Heart right ventricle (tissue), 16 donors: Measurements from ENCODE around the gene HNRNPUL2. TPM values are rescaled to one million over a fixed set of nuclear protein-coding genes. Genes with fewer than 3 reads are reported as not detected.

Source experiments
- ATAC-seq, 8 donors: fragments of 200-7000 bp; cut with Tn5 transposase; one replicate each; pipeline ENCODE4 v1.9.1; 2020; ENCODE audit warnings: mild to moderate bottlenecking in 8 of 8, moderate library complexity in 8 of 8, moderate number of reproducible peaks in 1 of 8
- DNase-seq, 2 donors: peaks; one replicate each; pipeline ENCODE4 v3.0.0-alpha.2; 2020
- H3K27ac ChIP-seq, 10 donors: fragments of 200-600 bp; sonication (generic) in 2 of 10; one replicate each; pipeline versions ENCODE4 v1.5.0 to v1.8.0; 2020 to 2022; ENCODE audit warnings: mild to moderate bottlenecking in 3 of 10
- H3K27me3 ChIP-seq, 7 donors: fragments of 200-600 bp; one replicate each; pipeline ENCODE4 v1.8.0; 2021 to 2022; ENCODE audit warnings: mild to moderate bottlenecking in 2 of 7
- H3K36me3 ChIP-seq, 9 donors: fragments of 200-600 bp; sonication (generic) in 1 of 9; one replicate each; pipeline versions ENCODE4 v1.5.0 to v1.8.0; 2020 to 2022; ENCODE audit warnings: mild to moderate bottlenecking in 2 of 9
- H3K4me1 ChIP-seq, 9 donors: fragments of 200-600 bp; sonication (generic) in 1 of 9; one replicate each; pipeline versions ENCODE4 v1.5.0 to v1.8.0; 2020 to 2022; ENCODE audit warnings: mild to moderate bottlenecking in 4 of 9
- H3K4me3 ChIP-seq, 10 donors: fragments of 200-600 bp; sonication (generic) in 2 of 10; one replicate each; pipeline versions ENCODE4 v1.5.0 to v1.8.0; 2020 to 2022; ENCODE audit warnings: mild to moderate bottlenecking in 7 of 10, moderate library complexity in 2 of 10
- H3K9me3 ChIP-seq, 11 donors: fragments of 200-600 bp in 10 of 11; sonication (generic) in 2 of 11; one replicate each; pipeline versions ENCODE4 v1.5.0 to v1.8.0; 2013 to 2022; ENCODE audit warnings: mild to moderate bottlenecking in 2 of 11, control low read depth in 1 of 11, moderate library complexity in 1 of 11
- WGBS, 2 donors: extraction: QIAGEN DNeasy Blood & Tissue Kit; methylation state at CpG; one replicate each; pipeline ENCODE4 v1.1.7; 2013; ENCODE audit warnings: inconsistent platforms in 1 of 2; 5-methylcytosine and 5-hydroxymethylcytosine counted together
- intact Hi-C, 10 donors: fragments of 100-400 bp; cut with DNase I; formaldehyde crosslinking; loops; one replicate each; pipeline versions ENCODE4 v1.11.1 to v1.14.2; 2022
- polyA plus RNA-seq, 2 donors: library from polyadenylated mRNA; stranded (reverse); fragments of 200-250 nt; gene quantifications; one replicate each; pipeline ENCODE4 v1.2.3, GENCODE V29; 2013
- total RNA-seq, 10 donors: library from RNA; stranded (reverse); fragmentation: NEBNext Ultra II Directional in 3 of 10; extraction: Animal tissue kit (Norgen Biotek cat#: 25700) in 3 of 10; gene quantifications; one replicate each; pipeline versions ENCODE4 v1.2.1 to v1.2.4, GENCODE V29; 2021 to 2023
- TF ChIP-seq, protein P1 (sequence below), 9 donors: fragments of 200-600 bp; sonication (generic) in 2 of 9; IDR thresholded peaks; one replicate each; pipeline versions ENCODE4 v1.5.0 to v1.8.0; 2021 to 2022; ENCODE audit warnings: antibody characterized with exemption in 9 of 9, mild to moderate bottlenecking in 5 of 9, moderate library complexity in 1 of 9
- donor health status: Arrhythmogenic right ventricular cardiomyopathy.
- donor health status: ischemic (EF 13 %, LVEDD 7.1; RV severe dilation, severe dysfunction).
- donor health status: healthy with polysubstance abuse.
- donor health status: DM: no; HTN: yes; CAD: no.
- donor health status: DM: no; HTN: no; CAD: no.
- donor health status: ischemic (EF 25% LVEDD 6.9; RV normal size, moderate dysfunction).
- donor health status: ischemic (EF 25% LVEDD 5.7; RV mildly dilated, moderate dysfunction).
- donor health status: healthy.
- donor health status: DM: yes; HTN: yes; CAD: no.
- donor health status: Ischemic cardiomyopathy.
- donor health status: ischemic (EF 35%, LVEDD 5.7; RV mildly dilated, moderate dysfunction).
- donor health status: nonischemic (EF 11% LVEDD 7.7; RV severe dilation, severe dysfunction).
- donor health status: DM: yes; HTN: yes; CAD: no.
- donor health status: PGD.
- donor health status: ischemic (EF 29% LVEDD 5.4; RV normal size, mild dysfunction).
- donor health status: nonischemic (EF 23%, LVEDD 6.1; RV moderate dilation, normal function).

The HNRNPUL2 gene
- total and polyA plus RNA-seq, 12 donors, result 21.4 to 40.9 (median 33.4) TPM

DNA sequence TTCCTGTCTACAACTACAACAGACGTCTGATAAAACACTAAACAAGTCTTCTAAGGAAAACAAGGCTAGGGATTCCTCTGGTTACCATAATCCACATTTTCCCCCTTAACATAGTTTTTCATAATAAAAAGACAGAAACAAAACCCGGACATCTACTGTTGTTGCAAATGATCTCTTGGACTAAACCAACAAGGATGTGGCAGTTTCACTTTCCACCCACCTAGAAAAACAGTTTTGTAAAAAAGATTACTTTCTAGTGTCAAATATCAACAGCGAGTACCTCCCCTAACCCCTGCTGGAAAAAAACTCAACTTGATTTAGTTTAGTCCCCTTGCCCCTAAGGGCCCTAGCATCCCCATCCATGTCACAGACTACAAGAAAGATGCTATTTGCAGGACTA is 14.4 kb downstream of the HNRNPUL2 start:
- ATAC-seq (no peak), DNase-seq (no peak)
- Histone ChIP-seq H3K36me3 (peaks cover 0 to 79% (median 35%) of the 10 kb centered on the region in 9 donors), H3K4me3 (no peak overlapping the region), H3K4me1 (peaks cover 15 to 57% (median 33%) of the 10 kb centered on the region in 9 donors), H3K9me3 (no peaks in the 10 kb centered on the region), H3K27ac (peak overlapping the region in 9 of 10 donors; percentile 19 to 78 (median 64)), H3K27me3 (no peaks in the 10 kb centered on the region)
- TF ChIP-seq, protein P1, sequence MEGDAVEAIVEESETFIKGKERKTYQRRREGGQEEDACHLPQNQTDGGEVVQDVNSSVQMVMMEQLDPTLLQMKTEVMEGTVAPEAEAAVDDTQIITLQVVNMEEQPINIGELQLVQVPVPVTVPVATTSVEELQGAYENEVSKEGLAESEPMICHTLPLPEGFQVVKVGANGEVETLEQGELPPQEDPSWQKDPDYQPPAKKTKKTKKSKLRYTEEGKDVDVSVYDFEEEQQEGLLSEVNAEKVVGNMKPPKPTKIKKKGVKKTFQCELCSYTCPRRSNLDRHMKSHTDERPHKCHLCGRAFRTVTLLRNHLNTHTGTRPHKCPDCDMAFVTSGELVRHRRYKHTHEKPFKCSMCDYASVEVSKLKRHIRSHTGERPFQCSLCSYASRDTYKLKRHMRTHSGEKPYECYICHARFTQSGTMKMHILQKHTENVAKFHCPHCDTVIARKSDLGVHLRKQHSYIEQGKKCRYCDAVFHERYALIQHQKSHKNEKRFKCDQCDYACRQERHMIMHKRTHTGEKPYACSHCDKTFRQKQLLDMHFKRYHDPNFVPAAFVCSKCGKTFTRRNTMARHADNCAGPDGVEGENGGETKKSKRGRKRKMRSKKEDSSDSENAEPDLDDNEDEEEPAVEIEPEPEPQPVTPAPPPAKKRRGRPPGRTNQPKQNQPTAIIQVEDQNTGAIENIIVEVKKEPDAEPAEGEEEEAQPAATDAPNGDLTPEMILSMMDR (IDR thresholded peaks at IDR 0.05), result no peak
- 69 to 81% methylated on average over 3 of the region's 3 CpGs for WGBS, 2 donors
- intact Hi-C loops, result no loop called here

DNA sequence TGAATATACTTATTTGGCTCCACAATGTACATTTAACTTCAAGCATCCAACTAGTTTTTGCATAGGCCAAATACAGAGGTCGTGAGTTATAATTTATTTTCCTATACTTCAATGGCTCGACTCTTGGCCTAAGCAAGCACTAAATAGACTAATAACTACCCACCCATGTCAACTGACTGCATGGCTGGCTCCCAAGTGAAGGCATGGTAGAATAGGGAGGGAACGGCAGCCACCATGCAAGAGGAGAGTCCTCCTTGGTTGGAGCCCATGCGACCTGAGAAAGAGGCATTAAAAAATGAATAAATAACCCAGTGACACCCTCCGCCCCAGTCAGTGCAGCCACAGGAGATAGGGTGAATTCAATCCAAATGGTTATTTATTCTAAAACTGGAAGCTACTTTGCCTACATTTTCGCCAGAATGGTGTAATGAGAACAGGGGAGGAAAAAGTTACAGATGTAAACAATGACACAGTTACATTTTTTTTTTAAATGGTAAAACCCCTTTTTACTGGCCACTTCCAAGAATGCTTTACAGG is 14.9 kb downstream of the HNRNPUL2 start:
- TF ChIP-seq, protein P1 (IDR thresholded peaks at IDR 0.05), result no peak
- peaks cover 15 to 55% (median 33%) of the 10 kb centered on the region in 9 donors for H3K4me1 ChIP-seq
- H3K4me3 ChIP-seq, result no peak overlapping the region
- peak overlapping the region in 8 of 10 donors; percentile 50 to 78 (median 64) for H3K27ac ChIP-seq
- no peaks in the 10 kb centered on the region for H3K9me3 ChIP-seq
- H3K36me3 ChIP-seq, result peaks cover 0 to 73% (median 30%) of the 10 kb centered on the region in 9 donors
- intact Hi-C loops, result no loop called here
- no peak for DNase-seq
- 84 to 88% methylated on average over 6 of the region's 6 CpGs for WGBS, 2 donors
- no peak for ATAC-seq
- H3K27me3 ChIP-seq, result no peaks in the 10 kb centered on the region

DNA sequence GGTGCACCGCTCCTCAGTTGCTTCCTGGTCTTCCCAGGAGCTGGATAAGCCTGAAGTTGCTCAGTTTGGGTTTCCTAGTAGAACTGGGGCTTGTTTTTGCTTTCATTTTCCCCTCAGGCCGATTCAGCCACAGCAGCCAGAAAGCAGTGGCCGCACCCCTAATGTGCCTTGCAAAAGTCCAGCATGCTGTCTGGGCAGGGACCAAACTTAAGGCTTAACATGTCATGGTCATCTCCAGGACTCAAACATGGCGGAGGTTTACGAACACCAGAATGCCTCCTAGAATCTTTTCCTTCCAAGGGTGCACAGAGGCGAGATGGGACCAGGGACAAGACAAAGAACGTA is 17.3 kb downstream of the HNRNPUL2 start:
- intact Hi-C loops, result no loop called here
- 59 to 69% methylated on average over 7 of the region's 7 CpGs for WGBS, 2 donors
- H3K4me1 ChIP-seq, result peaks cover 26 to 75% (median 48%) of the 10 kb centered on the region in 9 donors
- peak overlapping the region; percentile 47 to 75 (median 68) for H3K4me3 ChIP-seq
- peak overlapping the region; percentile 89 to 100 (median 98) for H3K27ac ChIP-seq
- TF ChIP-seq, protein P1 (IDR thresholded peaks at IDR 0.05), result no peak
- ATAC-seq (peak in 2 of 8 donors; percentile 1 to 5), DNase-seq (no peak)
- H3K27me3 ChIP-seq, result no peaks in the 10 kb centered on the region
- H3K36me3 ChIP-seq, result peaks cover 0 to 50% (median 18%) of the 10 kb centered on the region in 9 donors
- H3K9me3 ChIP-seq, result no peaks in the 10 kb centered on the region

DNA sequence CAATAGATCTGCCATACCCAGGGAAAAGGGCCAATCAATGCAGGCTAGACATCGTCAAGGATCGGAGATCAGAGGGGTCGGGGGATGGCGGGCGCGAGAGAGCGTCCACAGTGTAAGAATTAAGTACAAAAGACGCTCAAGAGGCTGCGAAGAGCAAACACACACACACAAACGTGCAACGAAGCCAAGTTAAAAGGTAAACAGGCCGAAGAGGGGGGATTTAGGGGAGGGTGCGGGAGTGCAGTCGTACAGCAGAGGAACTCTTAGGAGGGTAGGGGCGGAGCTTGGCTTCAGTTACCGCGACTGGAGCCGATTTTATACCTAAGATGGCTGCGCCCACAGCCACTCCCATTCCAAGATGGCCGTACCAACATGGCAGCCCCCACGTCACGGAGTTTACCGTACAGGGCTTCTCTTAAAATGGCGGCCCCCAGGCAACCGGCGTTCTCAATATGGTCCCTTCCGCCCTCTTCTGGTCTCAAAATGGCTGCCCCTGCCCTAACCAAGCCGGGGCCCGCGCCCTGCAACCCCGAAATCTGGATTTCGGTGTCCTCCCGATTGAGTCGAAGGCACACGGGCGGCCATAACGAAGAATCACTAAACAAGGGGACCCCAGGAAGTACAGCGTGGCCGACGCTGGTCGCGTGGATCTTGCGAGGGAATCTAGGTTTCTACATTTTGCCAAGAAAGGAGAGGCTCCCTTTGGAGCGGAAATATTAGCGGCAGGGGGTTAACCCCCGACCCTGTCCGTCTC is 17.8 kb downstream of the HNRNPUL2 start:
- intact Hi-C loops, result loop anchor here in 3 of 10 donors (2.0 to 5.0 kb wide), 4 partner anchors 17 to 133 kb away; partner anchors contain the start of genes LBHD1 (in 2 of the 3), UQCC3 (in 2 of the 3), C11orf98 (in 1 of the 3) and CSKMT (in 1 of the 3)
- peaks cover 26 to 73% (median 49%) of the 10 kb centered on the region in 9 donors for H3K4me1 ChIP-seq

More for the DNA sequence above, 17.8 kb downstream of the HNRNPUL2 start:
- Histone ChIP-seq H3K9me3 (no peaks in the 10 kb centered on the region), H3K4me3 (peak overlapping the region; percentile 47 to 75 (median 68)), H3K27ac (peak overlapping the region; percentile 89 to 100 (median 98)), H3K27me3 (no peaks in the 10 kb centered on the region), H3K36me3 (peaks cover 0 to 44% (median 14%) of the 10 kb centered on the region in 9 donors)
- ATAC-seq, result peak; percentile 80 to 92 (median 87)
- DNase-seq, result peak; percentile 95 to 99
- WGBS, 2 donors, result 1% methylated on average over 47 of the region's 47 CpGs
- TF ChIP-seq, protein P1 (IDR thresholded peaks at IDR 0.05), result peak in 5 of 9 donors; percentile 15 to 46 (median 27)
